ENCODE results near the gene POP4. TPM values are rescaled to one million over a fixed set of nuclear protein-coding genes. Genes with fewer than 3 reads are reported as not detected.

POP4 gene
- total and polyA plus RNA-seq, 4 donors, result 46.6 to 82.5 (median 62.2) TPM

DNA sequence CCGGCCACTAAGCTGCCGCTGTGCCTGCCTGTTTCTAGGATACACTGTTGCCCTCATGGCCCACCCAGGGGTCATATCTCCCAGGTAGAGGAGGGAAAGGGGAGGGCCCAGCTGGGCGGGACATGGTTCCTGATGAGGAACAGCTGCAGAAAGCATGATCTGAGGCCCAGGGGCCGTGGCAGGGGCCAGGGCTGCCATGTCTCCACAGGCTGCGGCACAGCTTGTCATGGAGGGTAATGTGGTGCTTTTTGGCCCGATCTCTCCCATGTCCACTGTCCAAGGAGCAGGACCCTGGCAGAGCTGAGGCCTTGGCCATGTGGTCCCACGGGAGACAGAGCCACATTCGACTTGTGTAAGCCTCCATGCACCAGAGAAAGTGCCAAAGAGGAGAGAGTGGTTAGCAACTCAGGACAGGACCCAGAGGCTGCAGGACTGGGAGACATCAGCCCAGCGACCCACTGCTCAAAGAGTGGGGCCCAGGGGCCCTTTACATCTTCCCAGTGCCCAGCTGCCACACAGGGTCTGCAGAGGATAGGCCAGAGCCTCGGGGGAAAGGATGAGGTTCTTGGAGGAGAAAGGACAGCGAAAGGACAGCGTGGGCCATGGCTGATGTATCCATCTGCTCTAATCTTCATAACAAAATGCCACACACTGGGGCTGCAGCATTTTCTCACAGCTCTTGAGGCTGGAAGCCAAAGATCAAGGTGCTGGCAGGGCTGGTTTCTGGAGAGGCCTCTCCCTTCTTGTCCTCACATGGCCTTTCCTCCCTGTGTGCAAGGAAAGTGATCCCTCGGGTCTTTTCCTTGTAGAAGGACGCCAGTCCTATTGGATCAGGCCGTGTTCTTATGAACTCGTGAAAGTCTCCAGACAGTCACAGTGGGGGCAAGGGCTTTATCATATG lies 11.5 kb downstream of the POP4 start:
- TF ChIP-seq, protein P1, sequence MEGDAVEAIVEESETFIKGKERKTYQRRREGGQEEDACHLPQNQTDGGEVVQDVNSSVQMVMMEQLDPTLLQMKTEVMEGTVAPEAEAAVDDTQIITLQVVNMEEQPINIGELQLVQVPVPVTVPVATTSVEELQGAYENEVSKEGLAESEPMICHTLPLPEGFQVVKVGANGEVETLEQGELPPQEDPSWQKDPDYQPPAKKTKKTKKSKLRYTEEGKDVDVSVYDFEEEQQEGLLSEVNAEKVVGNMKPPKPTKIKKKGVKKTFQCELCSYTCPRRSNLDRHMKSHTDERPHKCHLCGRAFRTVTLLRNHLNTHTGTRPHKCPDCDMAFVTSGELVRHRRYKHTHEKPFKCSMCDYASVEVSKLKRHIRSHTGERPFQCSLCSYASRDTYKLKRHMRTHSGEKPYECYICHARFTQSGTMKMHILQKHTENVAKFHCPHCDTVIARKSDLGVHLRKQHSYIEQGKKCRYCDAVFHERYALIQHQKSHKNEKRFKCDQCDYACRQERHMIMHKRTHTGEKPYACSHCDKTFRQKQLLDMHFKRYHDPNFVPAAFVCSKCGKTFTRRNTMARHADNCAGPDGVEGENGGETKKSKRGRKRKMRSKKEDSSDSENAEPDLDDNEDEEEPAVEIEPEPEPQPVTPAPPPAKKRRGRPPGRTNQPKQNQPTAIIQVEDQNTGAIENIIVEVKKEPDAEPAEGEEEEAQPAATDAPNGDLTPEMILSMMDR (IDR thresholded peaks at IDR 0.05; ENCODE audit: control extremely low read depth, extremely low read depth), result no peak
- no peak overlapping the region for H3K4me3 ChIP-seq
- H3K4me1 ChIP-seq (ENCODE audit: control insufficient read depth in 5 of 5, insufficient read depth in 5 of 5, low read length in 5 of 5), result no peaks in the 10 kb centered on the region
- H3K9ac ChIP-seq (ENCODE audit: insufficient read depth in 1 of 2, low read length in 2 of 2), result no peak overlapping the region
- H3K27ac ChIP-seq (ENCODE audit: low read depth in 1 of 2, low read length in 1 of 2), result no peak overlapping the region
- no peaks in the 10 kb centered on the region for H3K9me3 ChIP-seq (ENCODE audit: control insufficient read depth in 4 of 4, insufficient read depth in 3 of 4, low read length in 3 of 4)
- peaks cover 10 to 32% (median 14%) of the 10 kb centered on the region in 4 donors for H3K36me3 ChIP-seq (ENCODE audit: control insufficient read depth in 4 of 4, insufficient read depth in 4 of 4, low read length in 4 of 4)
- no peak for DNase-seq
- no peak for ATAC-seq (ENCODE audit: insufficient read depth, low FRiP score)
- no peaks in the 10 kb centered on the region for H3K27me3 ChIP-seq (ENCODE audit: control insufficient read depth in 3 of 3, insufficient read depth in 3 of 3, low read length in 2 of 3)
- WGBS, 2 donors, result 86% methylated on average over 16 of the region's 16 CpGs

DNA sequence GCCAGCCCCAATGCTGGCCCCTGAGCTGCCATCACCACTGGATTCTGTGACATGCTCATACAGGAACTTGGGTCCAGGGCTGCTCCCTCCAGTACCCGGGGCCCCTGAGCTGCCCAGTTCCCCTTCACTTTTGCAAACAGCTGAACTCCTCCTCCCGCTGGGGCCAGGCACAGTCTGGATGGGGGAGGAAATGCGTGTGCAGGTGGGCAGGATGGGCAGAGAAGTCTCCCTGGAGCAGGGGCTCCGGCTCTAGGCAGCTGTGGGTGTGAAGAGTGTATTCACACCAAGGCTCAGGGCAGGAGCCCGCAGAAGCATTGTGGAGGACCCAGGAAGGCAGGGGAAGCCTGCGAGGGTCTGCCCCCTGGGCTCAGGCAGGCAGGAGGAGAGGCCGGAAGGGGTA lies 12.4 kb downstream of the POP4 start:
- no peaks in the 10 kb centered on the region for H3K4me1 ChIP-seq (ENCODE audit: control insufficient read depth in 5 of 5, insufficient read depth in 5 of 5, low read length in 5 of 5)
- TF ChIP-seq, protein P1 (IDR thresholded peaks at IDR 0.05; ENCODE audit: control extremely low read depth, extremely low read depth), result no peak
- DNase-seq (no peak), ATAC-seq (ENCODE audit: insufficient read depth, low FRiP score) (no peak)
- H3K9ac ChIP-seq (ENCODE audit: insufficient read depth in 1 of 2, low read length in 2 of 2), result no peak overlapping the region
- no peaks in the 10 kb centered on the region for H3K9me3 ChIP-seq (ENCODE audit: control insufficient read depth in 4 of 4, insufficient read depth in 3 of 4, low read length in 3 of 4)
- no peak overlapping the region for H3K27ac ChIP-seq (ENCODE audit: low read depth in 1 of 2, low read length in 1 of 2)
- no peak overlapping the region for H3K4me3 ChIP-seq
- WGBS, 2 donors, result 75 to 78% methylated on average over 7 of the region's 7 CpGs
- H3K27me3 ChIP-seq (ENCODE audit: control insufficient read depth in 3 of 3, insufficient read depth in 3 of 3, low read length in 2 of 3), result no peaks in the 10 kb centered on the region
- H3K36me3 ChIP-seq (ENCODE audit: control insufficient read depth in 4 of 4, insufficient read depth in 4 of 4, low read length in 4 of 4), result peaks cover 4 to 24% (median 10%) of the 10 kb centered on the region in 4 donors

DNA sequence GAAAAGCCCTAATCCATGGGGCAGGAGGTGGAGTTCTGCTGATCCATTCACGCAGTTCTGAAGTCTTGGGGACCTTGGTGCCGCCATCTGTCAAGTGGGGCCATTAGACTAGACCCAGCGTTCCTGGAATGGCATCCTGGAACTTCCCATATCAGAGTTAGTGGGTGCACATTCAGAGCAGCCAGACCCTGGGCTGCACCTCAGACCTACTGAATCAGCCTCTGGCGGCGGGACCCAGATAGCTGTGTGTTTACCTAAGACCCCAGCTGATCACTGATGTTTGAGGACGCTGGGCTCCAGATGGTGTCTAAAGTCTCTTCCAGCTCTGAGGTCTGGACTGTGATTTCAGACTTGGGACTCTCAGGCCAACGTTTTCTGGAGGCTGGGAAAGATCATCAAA lies 12.8 kb downstream of the POP4 start:
- no peak for ATAC-seq (ENCODE audit: insufficient read depth, low FRiP score)
- Histone ChIP-seq H3K36me3 (ENCODE audit: control insufficient read depth in 4 of 4, insufficient read depth in 4 of 4, low read length in 4 of 4) (peaks cover 4 to 20% (median 8%) of the 10 kb centered on the region in 4 donors), H3K4me1 (ENCODE audit: control insufficient read depth in 5 of 5, insufficient read depth in 5 of 5, low read length in 5 of 5) (no peaks in the 10 kb centered on the region), H3K27ac (ENCODE audit: low read depth in 1 of 2, low read length in 1 of 2) (no peak overlapping the region), H3K9me3 (ENCODE audit: control insufficient read depth in 4 of 4, insufficient read depth in 3 of 4, low read length in 3 of 4) (no peaks in the 10 kb centered on the region), H3K9ac (ENCODE audit: insufficient read depth in 1 of 2, low read length in 2 of 2) (no peak overlapping the region), H3K4me3 (no peak overlapping the region), H3K27me3 (ENCODE audit: control insufficient read depth in 3 of 3, insufficient read depth in 3 of 3, low read length in 2 of 3) (no peaks in the 10 kb centered on the region)
- DNase-seq, result no peak
- 58 to 82% methylated on average over 7 of the region's 7 CpGs for WGBS, 2 donors
- TF ChIP-seq, protein P1 (IDR thresholded peaks at IDR 0.05; ENCODE audit: control extremely low read depth, extremely low read depth), result no peak

All from lung (tissue), 12 donors.